GM23338 (cell line): Measurements from ENCODE around the gene GUCY2F. TPM values are rescaled to one million over a fixed set of nuclear protein-coding genes. Genes with fewer than 3 reads are reported as not detected.

Source experiments
- ATAC-seq: fragments of 200-7000 bp; cut with Tn5 transposase; 3 replicates; pipeline ENCODE4 v1.9.1; 2020
- DNase-seq: peaks from one replicate; pipeline ENCODE4 v3.0.0-alpha.2; 2015; ENCODE audit warnings: low spot score
- H2AFZ ChIP-seq: fragments of 200-600 bp; sonication (generic); 2 replicates; pipeline ENCODE4 v1.8.0; 2016; ENCODE audit warnings: antibody characterized with exemption, mild to moderate bottlenecking, moderate library complexity
- H3F3A ChIP-seq: fragments of 200-600 bp; sonication (generic); replicated peaks from 2 replicates; pipeline ENCODE4 v1.8.0; 2017; ENCODE audit warnings: antibody characterized with exemption, mixed run types, low read depth
- H3K27ac ChIP-seq: fragments of 200-600 bp; sonication (generic); 2 replicates; pipeline ENCODE4 v1.6.1; 2016; ENCODE audit warnings: low read depth
- H3K27me3 ChIP-seq: fragments of 200-600 bp; sonication (generic); 2 replicates; pipeline ENCODE4 v1.8.0; 2016; ENCODE audit warnings: mild to moderate bottlenecking, mixed run types, moderate library complexity; ENCODE audit not compliant: insufficient read depth
- H3K36me3 ChIP-seq: fragments of 200-600 bp; sonication (generic); 2 replicates; pipeline ENCODE4 v1.8.0; 2016; ENCODE audit warnings: mild to moderate bottlenecking; ENCODE audit not compliant: insufficient read depth
- H3K4me1 ChIP-seq: fragments of 200-600 bp; sonication (generic); 2 replicates; pipeline ENCODE4 v1.8.0; 2016; ENCODE audit warnings: mild to moderate bottlenecking, moderate library complexity; ENCODE audit not compliant: insufficient read depth
- H3K4me2 ChIP-seq: fragments of 200-600 bp; sonication (generic); 2 replicates; pipeline ENCODE4 v1.7.1; 2017; ENCODE audit warnings: mixed run types
- H3K4me3 ChIP-seq: fragments of 200-600 bp; sonication (generic); 2 replicates; pipeline ENCODE4 v1.6.1; 2016; ENCODE audit warnings: mixed run types
- H3K79me2 ChIP-seq: fragments of 200-600 bp; sonication (generic); replicated peaks from 2 replicates; pipeline ENCODE4 v1.8.0; 2017; ENCODE audit warnings: mild to moderate bottlenecking; ENCODE audit not compliant: insufficient read depth
- H3K9me2 ChIP-seq: fragments of 200-600 bp; sonication (generic); 2 replicates; pipeline ENCODE4 v1.8.0; 2017; ENCODE audit not compliant: insufficient read depth
- H4K20me1 ChIP-seq: fragments of 200-600 bp; sonication (generic); replicated peaks from 2 replicates; pipeline ENCODE4 v1.8.0; 2017; ENCODE audit warnings: mild to moderate bottlenecking; ENCODE audit not compliant: insufficient read depth
- H3K27ac Mint-ChIP-seq: 2 replicates; pipeline ENCODE4 v1.8.0; 2020; ENCODE audit warnings: inconsistent platforms, mild to moderate bottlenecking, moderate library complexity, mixed read lengths
- H3K27me3 Mint-ChIP-seq: 3 replicates; pipeline ENCODE4 v1.8.0; 2022; ENCODE audit warnings: low read depth, mild to moderate bottlenecking, moderate library complexity, mixed read lengths, inconsistent platforms; ENCODE audit not compliant: insufficient read depth, poor library complexity
- H3K36me3 Mint-ChIP-seq: 3 replicates; pipeline ENCODE4 v1.8.0; 2021; ENCODE audit warnings: low read depth, mild to moderate bottlenecking, inconsistent platforms, moderate library complexity, mixed read lengths
- H3K4me1 Mint-ChIP-seq: 3 replicates; pipeline ENCODE4 v1.8.0; 2020; ENCODE audit warnings: mild to moderate bottlenecking, inconsistent platforms, mixed read lengths
- H3K4me3 Mint-ChIP-seq: 3 replicates; pipeline ENCODE4 v1.8.0; 2021; ENCODE audit warnings: moderate library complexity, mild to moderate bottlenecking, inconsistent platforms, mixed read lengths
- H3K9me3 Mint-ChIP-seq: 3 replicates; pipeline ENCODE4 v1.8.0; 2020; ENCODE audit warnings: moderate library complexity, mild to moderate bottlenecking, inconsistent platforms, mixed read lengths
- CREB1 ChIP-seq: fragments of 250-450 bp; sonication (Bioruptor Pico); IDR thresholded peaks from 2 replicates; pipeline ENCODE4 v1.5.0; 2020; ENCODE audit warnings: low read depth, mild to moderate bottlenecking, moderate library complexity
- EZH2 ChIP-seq: fragments of 200-600 bp; sonication (generic); IDR thresholded peaks from one replicate; pipeline ENCODE4 v1.8.0; 2017; ENCODE audit warnings: antibody characterized with exemption, mild to moderate bottlenecking, low read depth; ENCODE audit not compliant: unreplicated experiment
- EZH2phosphoT487 ChIP-seq: fragments of 200-600 bp; sonication (generic); IDR thresholded peaks from one replicate; pipeline ENCODE4 v1.8.1; 2018; ENCODE audit warnings: antibody characterized with exemption; ENCODE audit not compliant: unreplicated experiment
- JUNB ChIP-seq: IDR thresholded peaks from one replicate; pipeline ENCODE4 v1.6.1; 2016; ENCODE audit warnings: antibody characterized with exemption; ENCODE audit not compliant: unreplicated experiment
- NANOG ChIP-seq: IDR thresholded peaks from 2 replicates; pipeline ENCODE4 v1.6.1; 2016; ENCODE audit warnings: antibody characterized with exemption, borderline replicate concordance
- POLR2AphosphoS5 ChIP-seq: IDR thresholded peaks from 2 replicates; pipeline ENCODE4 v1.6.1; 2016; ENCODE audit warnings: antibody characterized with exemption, low read depth
- STAT1 ChIP-seq: IDR thresholded peaks from one replicate; pipeline ENCODE4 v1.6.1; 2016; ENCODE audit warnings: antibody characterized with exemption; ENCODE audit not compliant: unreplicated experiment
- ZNF114 ChIP-seq: fragments of 250-450 bp; sonication (Bioruptor Pico); IDR thresholded peaks from 2 replicates; pipeline ENCODE4 v1.5.0; 2020; ENCODE audit warnings: mild to moderate bottlenecking, moderate library complexity
- polyA plus RNA-seq: library from polyadenylated mRNA; unstranded; fragments of >200 nt; fragmentation: Nextera tagmentation; extraction: Ambion mirVana; gene quantifications from 2 replicates; pipeline ENCODE4 v1.2.1, GENCODE V29; 2016
- total RNA-seq: library from RNA; depleted of rRNA; stranded (reverse); fragments of >200 nt; shearing (Covaris generic); gene quantifications from 2 replicates; pipeline ENCODE4 v1.2.3, GENCODE V29; 2014
- TF ChIP-seq, protein P1 (sequence below): IDR thresholded peaks from one replicate; pipeline ENCODE4 v1.6.1; 2018; ENCODE audit warnings: antibody characterized with exemption; ENCODE audit not compliant: unreplicated experiment
- TF ChIP-seq, protein P2 (sequence below): fragments of 250-450 bp; sonication (Bioruptor Pico); IDR thresholded peaks from 2 replicates; pipeline ENCODE4 v1.5.0; 2020; ENCODE audit warnings: mild to moderate bottlenecking, moderate library complexity
- TF ChIP-seq, protein P3 (sequence below): IDR thresholded peaks from 2 replicates; pipeline ENCODE4 v1.6.1; 2016; ENCODE audit warnings: antibody characterized with exemption
- TF ChIP-seq, protein P4 (sequence below), 2 experiments: fragments of 200-600 bp in 1 of 2; sonication (generic) in 1 of 2; conservative IDR thresholded peaks; 2 replicates each; pipeline versions ENCODE4 v1.5.1 to v1.6.1; 2016 to 2017; ENCODE audit warnings: antibody characterized with exemption in 2 of 2, low read depth in 2 of 2, mild to moderate bottlenecking in 2 of 2, moderate library complexity in 1 of 2

GUCY2F gene
- total and polyA plus RNA-seq, 2 experiments from 2014 or later: 0.06 to 0.10 TPM

DNA sequence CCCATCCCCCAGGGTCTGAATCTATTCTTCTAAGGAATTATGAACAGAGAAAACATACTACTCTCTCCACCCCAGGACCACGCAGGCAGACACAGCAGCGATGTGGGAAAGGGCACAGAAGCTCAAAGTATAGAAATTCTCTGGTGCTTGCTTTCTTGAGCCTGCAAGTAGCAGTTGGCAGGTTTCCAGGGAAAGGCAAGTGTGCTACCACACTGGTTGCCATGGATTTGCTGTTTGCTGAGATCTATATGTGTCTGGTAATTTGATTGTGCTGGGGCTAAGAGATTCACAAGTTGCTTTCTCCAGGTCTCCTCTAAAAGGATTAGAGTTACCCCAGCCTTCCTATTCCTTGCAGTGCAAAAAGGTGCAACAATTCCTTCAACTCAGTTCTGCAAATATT lies 83.1 kb downstream of the GUCY2F start:
- Histone ChIP-seq H4K20me1 (no peaks in the 10 kb centered on the region), H3K79me2 (no peaks in the 10 kb centered on the region), H3K36me3 (no peaks in the 10 kb centered on the region), H3K27me3 (no peaks in the 10 kb centered on the region), H3F3A (no peaks in the 10 kb centered on the region), H3K9me2 (no peaks in the 10 kb centered on the region), H3K4me3 (no peak overlapping the region), H3K4me1 (no peaks in the 10 kb centered on the region), H3K27ac (no peak overlapping the region), H3K4me2 (no peak overlapping the region), H2AFZ (no peak overlapping the region)
- Mint-ChIP-seq H3K4me1 (peaks cover 19% of the 10 kb centered on the region), H3K4me3 (no peak overlapping the region), H3K9me3 (no peaks in the 10 kb centered on the region), H3K27ac (no peak overlapping the region), H3K36me3 (no peaks in the 10 kb centered on the region), H3K27me3 (peaks cover 2% of the 10 kb centered on the region)
- TF ChIP-seq, protein P1, sequence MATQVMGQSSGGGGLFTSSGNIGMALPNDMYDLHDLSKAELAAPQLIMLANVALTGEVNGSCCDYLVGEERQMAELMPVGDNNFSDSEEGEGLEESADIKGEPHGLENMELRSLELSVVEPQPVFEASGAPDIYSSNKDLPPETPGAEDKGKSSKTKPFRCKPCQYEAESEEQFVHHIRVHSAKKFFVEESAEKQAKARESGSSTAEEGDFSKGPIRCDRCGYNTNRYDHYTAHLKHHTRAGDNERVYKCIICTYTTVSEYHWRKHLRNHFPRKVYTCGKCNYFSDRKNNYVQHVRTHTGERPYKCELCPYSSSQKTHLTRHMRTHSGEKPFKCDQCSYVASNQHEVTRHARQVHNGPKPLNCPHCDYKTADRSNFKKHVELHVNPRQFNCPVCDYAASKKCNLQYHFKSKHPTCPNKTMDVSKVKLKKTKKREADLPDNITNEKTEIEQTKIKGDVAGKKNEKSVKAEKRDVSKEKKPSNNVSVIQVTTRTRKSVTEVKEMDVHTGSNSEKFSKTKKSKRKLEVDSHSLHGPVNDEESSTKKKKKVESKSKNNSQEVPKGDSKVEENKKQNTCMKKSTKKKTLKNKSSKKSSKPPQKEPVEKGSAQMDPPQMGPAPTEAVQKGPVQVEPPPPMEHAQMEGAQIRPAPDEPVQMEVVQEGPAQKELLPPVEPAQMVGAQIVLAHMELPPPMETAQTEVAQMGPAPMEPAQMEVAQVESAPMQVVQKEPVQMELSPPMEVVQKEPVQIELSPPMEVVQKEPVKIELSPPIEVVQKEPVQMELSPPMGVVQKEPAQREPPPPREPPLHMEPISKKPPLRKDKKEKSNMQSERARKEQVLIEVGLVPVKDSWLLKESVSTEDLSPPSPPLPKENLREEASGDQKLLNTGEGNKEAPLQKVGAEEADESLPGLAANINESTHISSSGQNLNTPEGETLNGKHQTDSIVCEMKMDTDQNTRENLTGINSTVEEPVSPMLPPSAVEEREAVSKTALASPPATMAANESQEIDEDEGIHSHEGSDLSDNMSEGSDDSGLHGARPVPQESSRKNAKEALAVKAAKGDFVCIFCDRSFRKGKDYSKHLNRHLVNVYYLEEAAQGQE: no peak
- TF ChIP-seq POLR2AphosphoS5 (no peak), ZNF114 (CRISPR knock-in tag) (no peak), STAT1 (no peak), NANOG (no peak), EZH2phosphoT487 (no peak), CREB1 (no peak), JUNB (no peak), EZH2 (no peak)
- TF ChIP-seq, protein P2, sequence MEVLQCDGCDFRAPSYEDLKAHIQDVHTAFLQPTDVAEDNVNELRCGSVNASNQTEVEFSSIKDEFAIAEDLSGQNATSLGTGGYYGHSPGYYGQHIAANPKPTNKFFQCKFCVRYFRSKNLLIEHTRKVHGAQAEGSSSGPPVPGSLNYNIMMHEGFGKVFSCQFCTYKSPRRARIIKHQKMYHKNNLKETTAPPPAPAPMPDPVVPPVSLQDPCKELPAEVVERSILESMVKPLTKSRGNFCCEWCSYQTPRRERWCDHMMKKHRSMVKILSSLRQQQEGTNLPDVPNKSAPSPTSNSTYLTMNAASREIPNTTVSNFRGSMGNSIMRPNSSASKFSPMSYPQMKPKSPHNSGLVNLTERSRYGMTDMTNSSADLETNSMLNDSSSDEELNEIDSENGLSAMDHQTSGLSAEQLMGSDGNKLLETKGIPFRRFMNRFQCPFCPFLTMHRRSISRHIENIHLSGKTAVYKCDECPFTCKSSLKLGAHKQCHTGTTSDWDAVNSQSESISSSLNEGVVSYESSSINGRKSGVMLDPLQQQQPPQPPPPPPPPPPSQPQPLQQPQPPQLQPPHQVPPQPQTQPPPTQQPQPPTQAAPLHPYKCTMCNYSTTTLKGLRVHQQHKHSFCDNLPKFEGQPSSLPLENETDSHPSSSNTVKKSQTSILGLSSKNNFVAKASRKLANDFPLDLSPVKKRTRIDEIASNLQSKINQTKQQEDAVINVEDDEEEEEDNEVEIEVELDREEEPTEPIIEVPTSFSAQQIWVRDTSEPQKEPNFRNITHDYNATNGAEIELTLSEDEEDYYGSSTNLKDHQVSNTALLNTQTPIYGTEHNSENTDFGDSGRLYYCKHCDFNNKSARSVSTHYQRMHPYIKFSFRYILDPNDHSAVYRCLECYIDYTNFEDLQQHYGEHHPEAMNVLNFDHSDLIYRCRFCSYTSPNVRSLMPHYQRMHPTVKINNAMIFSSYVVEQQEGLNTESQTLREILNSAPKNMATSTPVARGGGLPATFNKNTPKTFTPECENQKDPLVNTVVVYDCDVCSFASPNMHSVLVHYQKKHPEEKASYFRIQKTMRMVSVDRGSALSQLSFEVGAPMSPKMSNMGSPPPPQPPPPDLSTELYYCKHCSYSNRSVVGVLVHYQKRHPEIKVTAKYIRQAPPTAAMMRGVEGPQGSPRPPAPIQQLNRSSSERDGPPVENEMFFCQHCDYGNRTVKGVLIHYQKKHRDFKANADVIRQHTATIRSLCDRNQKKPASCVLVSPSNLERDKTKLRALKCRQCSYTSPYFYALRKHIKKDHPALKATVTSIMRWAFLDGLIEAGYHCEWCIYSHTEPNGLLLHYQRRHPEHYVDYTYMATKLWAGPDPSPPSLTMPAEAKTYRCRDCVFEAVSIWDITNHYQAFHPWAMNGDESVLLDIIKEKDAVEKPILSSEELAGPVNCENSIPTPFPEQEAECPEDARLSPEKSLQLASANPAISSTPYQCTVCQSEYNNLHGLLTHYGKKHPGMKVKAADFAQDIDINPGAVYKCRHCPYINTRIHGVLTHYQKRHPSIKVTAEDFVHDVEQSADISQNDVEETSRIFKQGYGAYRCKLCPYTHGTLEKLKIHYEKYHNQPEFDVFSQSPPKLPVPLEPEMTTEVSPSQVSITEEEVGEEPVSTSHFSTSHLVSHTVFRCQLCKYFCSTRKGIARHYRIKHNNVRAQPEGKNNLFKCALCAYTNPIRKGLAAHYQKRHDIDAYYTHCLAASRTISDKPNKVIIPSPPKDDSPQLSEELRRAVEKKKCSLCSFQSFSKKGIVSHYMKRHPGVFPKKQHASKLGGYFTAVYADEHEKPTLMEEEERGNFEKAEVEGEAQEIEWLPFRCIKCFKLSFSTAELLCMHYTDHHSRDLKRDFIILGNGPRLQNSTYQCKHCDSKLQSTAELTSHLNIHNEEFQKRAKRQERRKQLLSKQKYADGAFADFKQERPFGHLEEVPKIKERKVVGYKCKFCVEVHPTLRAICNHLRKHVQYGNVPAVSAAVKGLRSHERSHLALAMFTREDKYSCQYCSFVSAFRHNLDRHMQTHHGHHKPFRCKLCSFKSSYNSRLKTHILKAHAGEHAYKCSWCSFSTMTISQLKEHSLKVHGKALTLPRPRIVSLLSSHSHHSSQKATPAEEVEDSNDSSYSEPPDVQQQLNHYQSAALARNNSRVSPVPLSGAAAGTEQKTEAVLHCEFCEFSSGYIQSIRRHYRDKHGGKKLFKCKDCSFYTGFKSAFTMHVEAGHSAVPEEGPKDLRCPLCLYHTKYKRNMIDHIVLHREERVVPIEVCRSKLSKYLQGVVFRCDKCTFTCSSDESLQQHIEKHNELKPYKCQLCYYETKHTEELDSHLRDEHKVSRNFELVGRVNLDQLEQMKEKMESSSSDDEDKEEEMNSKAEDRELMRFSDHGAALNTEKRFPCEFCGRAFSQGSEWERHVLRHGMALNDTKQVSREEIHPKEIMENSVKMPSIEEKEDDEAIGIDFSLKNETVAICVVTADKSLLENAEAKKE (CRISPR knock-in tag): no peak
- TF ChIP-seq, protein P3, sequence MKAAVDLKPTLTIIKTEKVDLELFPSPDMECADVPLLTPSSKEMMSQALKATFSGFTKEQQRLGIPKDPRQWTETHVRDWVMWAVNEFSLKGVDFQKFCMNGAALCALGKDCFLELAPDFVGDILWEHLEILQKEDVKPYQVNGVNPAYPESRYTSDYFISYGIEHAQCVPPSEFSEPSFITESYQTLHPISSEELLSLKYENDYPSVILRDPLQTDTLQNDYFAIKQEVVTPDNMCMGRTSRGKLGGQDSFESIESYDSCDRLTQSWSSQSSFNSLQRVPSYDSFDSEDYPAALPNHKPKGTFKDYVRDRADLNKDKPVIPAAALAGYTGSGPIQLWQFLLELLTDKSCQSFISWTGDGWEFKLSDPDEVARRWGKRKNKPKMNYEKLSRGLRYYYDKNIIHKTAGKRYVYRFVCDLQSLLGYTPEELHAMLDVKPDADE: no peak
- TF ChIP-seq, protein P4, sequence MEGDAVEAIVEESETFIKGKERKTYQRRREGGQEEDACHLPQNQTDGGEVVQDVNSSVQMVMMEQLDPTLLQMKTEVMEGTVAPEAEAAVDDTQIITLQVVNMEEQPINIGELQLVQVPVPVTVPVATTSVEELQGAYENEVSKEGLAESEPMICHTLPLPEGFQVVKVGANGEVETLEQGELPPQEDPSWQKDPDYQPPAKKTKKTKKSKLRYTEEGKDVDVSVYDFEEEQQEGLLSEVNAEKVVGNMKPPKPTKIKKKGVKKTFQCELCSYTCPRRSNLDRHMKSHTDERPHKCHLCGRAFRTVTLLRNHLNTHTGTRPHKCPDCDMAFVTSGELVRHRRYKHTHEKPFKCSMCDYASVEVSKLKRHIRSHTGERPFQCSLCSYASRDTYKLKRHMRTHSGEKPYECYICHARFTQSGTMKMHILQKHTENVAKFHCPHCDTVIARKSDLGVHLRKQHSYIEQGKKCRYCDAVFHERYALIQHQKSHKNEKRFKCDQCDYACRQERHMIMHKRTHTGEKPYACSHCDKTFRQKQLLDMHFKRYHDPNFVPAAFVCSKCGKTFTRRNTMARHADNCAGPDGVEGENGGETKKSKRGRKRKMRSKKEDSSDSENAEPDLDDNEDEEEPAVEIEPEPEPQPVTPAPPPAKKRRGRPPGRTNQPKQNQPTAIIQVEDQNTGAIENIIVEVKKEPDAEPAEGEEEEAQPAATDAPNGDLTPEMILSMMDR (conservative IDR thresholded peaks at IDR 0.05; ENCODE audit: low read depth in 2 of 2): no peak
- DNase-seq: no peak
- no peak for ATAC-seq
